Gastroesophageal sphincter (tissue), 4 donors: ENCODE measurements around the gene BRD1. TPM values are rescaled to one million over a fixed set of nuclear protein-coding genes. Genes with fewer than 3 reads are reported as not detected.

Source experiments
- ATAC-seq: fragments of 150-250 bp; one replicate; pipeline ENCODE4 v1.9.1; 2016; ENCODE audit warnings: mild to moderate bottlenecking, moderate library complexity
- H3K27ac ChIP-seq, 4 donors: fragments of 200-600 bp; sonication (generic) in 3 of 4; 1 replicate in 3 of 4; 2 replicates in 1 of 4; pipeline ENCODE4 v1.5.1; 2016 to 2019
- H3K27me3 ChIP-seq: fragments of 200-600 bp; sonication (generic); one replicate; pipeline ENCODE4 v1.5.1; 2019
- H3K36me3 ChIP-seq, 2 donors: fragments of 200-600 bp; sonication (generic); one replicate each; pipeline ENCODE4 v1.5.1; 2019; ENCODE audit warnings: control low read depth in 1 of 2
- H3K4me1 ChIP-seq, 3 donors: fragments of 200-600 bp; sonication (generic); 1 replicate in 2 of 3; 2 replicates in 1 of 3; pipeline ENCODE4 v1.5.1; 2016 to 2019; ENCODE audit warnings: control low read depth in 2 of 3
- H3K4me3 ChIP-seq, 2 donors: fragments of 200-600 bp; sonication (generic); one replicate each; pipeline ENCODE4 v1.5.1; 2019; ENCODE audit warnings: mild to moderate bottlenecking in 1 of 2, moderate library complexity in 1 of 2
- H3K9me3 ChIP-seq, 3 donors: fragments of 200-600 bp; sonication (generic); one replicate each; pipeline ENCODE4 v1.5.1; 2017 to 2019; ENCODE audit warnings: control low read depth in 2 of 3
- CTCF ChIP-seq, 4 experiments: fragments of 200-600 bp in 2 of 4; fragments of 450-650 bp in 2 of 4; sonication (generic) in 1 of 4; IDR thresholded peaks; one replicate each; pipeline ENCODE4 v1.5.1; 2017 to 2019; ENCODE audit warnings: antibody characterized with exemption in 4 of 4, mild to moderate bottlenecking in 2 of 4, moderate library complexity in 2 of 4
- EP300 ChIP-seq: sonication (generic); formaldehyde crosslinking; IDR thresholded peaks from one replicate; pipeline ENCODE4 v1.6.1; 2017; ENCODE audit warnings: antibody characterized with exemption, mild to moderate bottlenecking
- POLR2A ChIP-seq, 2 donors: fragments of 450-650 bp; IDR thresholded peaks; one replicate each; pipeline ENCODE4 v1.6.1; 2017; ENCODE audit warnings: antibody characterized with exemption in 2 of 2, mild to moderate bottlenecking in 2 of 2, moderate library complexity in 1 of 2
- POLR2AphosphoS5 ChIP-seq: sonication (generic); formaldehyde crosslinking; IDR thresholded peaks from one replicate; pipeline ENCODE4 v1.6.1; 2017; ENCODE audit warnings: antibody characterized with exemption
- WGBS, 2 donors: methylation state at CpG; one replicate each; pipeline ENCODE4 v1.1.5; 2018; ENCODE audit warnings: low coverage in 1 of 2; 5-methylcytosine and 5-hydroxymethylcytosine counted together
- total RNA-seq, 4 donors: library from RNA; depleted of rRNA; stranded (reverse); fragments of >200 nt; gene quantifications; one replicate each; pipeline ENCODE4 v1.1.0, GENCODE V29; 2016

BRD1 gene
- total RNA-seq, 4 donors from 2014 or later: 36.0 to 66.0 (median 45.5) TPM

- H3K27ac ChIP-seq: no peak overlapping the region
Observed at GRCh38 chr22:49811020-49811791, 16.5 kb downstream of the BRD1 start.

GRCh38 chr22:49810363-49811019 lies 17.2 kb downstream of the BRD1 start:
- ATAC-seq: no peak
- no peak for TF ChIP-seq CTCF (IDR thresholded peaks at IDR 0.05)
- TF ChIP-seq POLR2A (IDR thresholded peaks at IDR 0.05): no peak
- TF ChIP-seq EP300: no peak
- TF ChIP-seq POLR2AphosphoS5: no peak
- Histone ChIP-seq H3K9me3 (no peaks in the 10 kb centered on the region), H3K36me3 (peaks cover 0 to 19% of the 10 kb centered on the region in 2 donors), H3K27ac (no peak overlapping the region), H3K4me3 (no peak overlapping the region), H3K4me1 (peaks cover 0 to 90% (median 0%) of the 10 kb centered on the region in 3 donors), H3K27me3 (no peaks in the 10 kb centered on the region)
- WGBS, 2 donors: 71 to 75% methylated on average over 4 to 5 of the region's 5 CpGs

More at GRCh38 chr22:49811020-49811791, 16.5 kb downstream of the BRD1 start:
- H3K27me3 ChIP-seq: no peaks in the 10 kb centered on the region
- no peak for ATAC-seq
- TF ChIP-seq CTCF (IDR thresholded peaks at IDR 0.05) (no peak), POLR2A (IDR thresholded peaks at IDR 0.05) (no peak), POLR2AphosphoS5 (no peak), EP300 (no peak)
- no peak overlapping the region for H3K4me3 ChIP-seq
- WGBS, 2 donors: 79 to 83% methylated on average over 13 to 18 of the region's 18 CpGs
- H3K9me3 ChIP-seq: no peaks in the 10 kb centered on the region
- peaks cover 0 to 90% (median 5%) of the 10 kb centered on the region in 3 donors for H3K4me1 ChIP-seq
- peaks cover 0 to 27% of the 10 kb centered on the region in 2 donors for H3K36me3 ChIP-seq

- no peaks in the 10 kb centered on the region for H3K9me3 ChIP-seq
- H3K27me3 ChIP-seq: no peaks in the 10 kb centered on the region
- H3K27ac ChIP-seq: no peak overlapping the region
- peaks cover 0 to 24% of the 10 kb centered on the region in 2 donors for H3K36me3 ChIP-seq
- WGBS, 2 donors: 62 to 88% methylated on average over 6 to 14 of the region's 14 CpGs
- no peak for TF ChIP-seq POLR2A (IDR thresholded peaks at IDR 0.05)
- TF ChIP-seq EP300: no peak
- TF ChIP-seq CTCF (IDR thresholded peaks at IDR 0.05): no peak
- TF ChIP-seq POLR2AphosphoS5: no peak
- H3K4me3 ChIP-seq: no peak overlapping the region
- peaks cover 0 to 82% (median 0%) of the 10 kb centered on the region in 3 donors for H3K4me1 ChIP-seq
- ATAC-seq: no peak
Observed at GRCh38 chr22:49807780-49808708, 19.6 kb downstream of the BRD1 start.

GRCh38 chr22:49807129-49807528 lies 20.5 kb downstream of the BRD1 start:
- peaks cover 0 to 73% (median 0%) of the 10 kb centered on the region in 3 donors for H3K4me1 ChIP-seq
- no peaks in the 10 kb centered on the region for H3K9me3 ChIP-seq
- H3K4me3 ChIP-seq: no peak overlapping the region
- H3K27me3 ChIP-seq: no peaks in the 10 kb centered on the region
- peaks cover 0 to 30% of the 10 kb centered on the region in 2 donors for H3K36me3 ChIP-seq
- no peak for TF ChIP-seq EP300
- TF ChIP-seq POLR2AphosphoS5: no peak
- no peak for TF ChIP-seq CTCF (IDR thresholded peaks at IDR 0.05)
- no peak for TF ChIP-seq POLR2A (IDR thresholded peaks at IDR 0.05)
- ATAC-seq: no peak
- WGBS, 2 donors: 93 to 94% methylated on average over 5 to 8 of the region's 8 CpGs
- H3K27ac ChIP-seq: no peak overlapping the region
